ENCODE measurements around the gene HAO2. TPM values are rescaled to one million over a fixed set of nuclear protein-coding genes. Genes with fewer than 3 reads are reported as not detected.
"Not testable (repeated sequence)": the region's sequence is repeated elsewhere in the genome, so short reads cannot be mapped to it uniquely, and the experiment has no call there.

Gene HAO2
- total RNA-seq, 2 donors from 2014 or later, result not detected

DNA sequence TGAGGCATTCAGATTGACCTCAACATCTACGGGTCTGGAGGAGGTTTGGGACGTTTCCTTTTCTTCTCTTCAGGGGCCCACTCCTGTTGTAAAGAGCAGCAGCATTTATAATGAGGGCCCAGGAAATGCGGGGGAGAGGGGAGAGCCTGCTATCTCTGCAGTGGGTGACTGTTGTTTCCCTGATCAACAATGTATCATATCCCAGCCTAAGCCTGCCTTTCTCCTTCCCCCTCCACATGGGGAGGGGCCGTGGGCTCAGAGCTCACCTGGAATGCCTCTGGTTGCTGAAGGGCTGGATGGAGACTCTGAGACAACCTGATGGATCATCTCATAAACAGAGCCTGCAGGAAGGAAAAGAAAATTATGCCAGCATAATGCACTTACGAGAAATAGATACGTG lies 36.0 kb upstream of the HAO2 start:
- peaks cover 9% of the 10 kb centered on the region for H3K9me3 Mint-ChIP-seq
- no peak overlapping the region for H3K4me3 Mint-ChIP-seq
- no peaks in the 10 kb centered on the region for H3K36me3 Mint-ChIP-seq (ENCODE audit: low read depth)
- no peak overlapping the region for H3K9ac ChIP-seq (ENCODE audit: extremely low read depth, low read length, poor library complexity, severe bottlenecking)
- WGBS, 2 experiments (ENCODE audit: insufficient coverage in 1 of 2, insufficient read length in 1 of 2), result 67 to 74% methylated on average over 3 to 6 of the region's 6 CpGs
- peak; percentile 54 for DNase-seq
- no peaks in the 10 kb centered on the region for H3K36me3 ChIP-seq (ENCODE audit: control insufficient read depth, insufficient read depth, low read length)
- TF ChIP-seq, protein P1, sequence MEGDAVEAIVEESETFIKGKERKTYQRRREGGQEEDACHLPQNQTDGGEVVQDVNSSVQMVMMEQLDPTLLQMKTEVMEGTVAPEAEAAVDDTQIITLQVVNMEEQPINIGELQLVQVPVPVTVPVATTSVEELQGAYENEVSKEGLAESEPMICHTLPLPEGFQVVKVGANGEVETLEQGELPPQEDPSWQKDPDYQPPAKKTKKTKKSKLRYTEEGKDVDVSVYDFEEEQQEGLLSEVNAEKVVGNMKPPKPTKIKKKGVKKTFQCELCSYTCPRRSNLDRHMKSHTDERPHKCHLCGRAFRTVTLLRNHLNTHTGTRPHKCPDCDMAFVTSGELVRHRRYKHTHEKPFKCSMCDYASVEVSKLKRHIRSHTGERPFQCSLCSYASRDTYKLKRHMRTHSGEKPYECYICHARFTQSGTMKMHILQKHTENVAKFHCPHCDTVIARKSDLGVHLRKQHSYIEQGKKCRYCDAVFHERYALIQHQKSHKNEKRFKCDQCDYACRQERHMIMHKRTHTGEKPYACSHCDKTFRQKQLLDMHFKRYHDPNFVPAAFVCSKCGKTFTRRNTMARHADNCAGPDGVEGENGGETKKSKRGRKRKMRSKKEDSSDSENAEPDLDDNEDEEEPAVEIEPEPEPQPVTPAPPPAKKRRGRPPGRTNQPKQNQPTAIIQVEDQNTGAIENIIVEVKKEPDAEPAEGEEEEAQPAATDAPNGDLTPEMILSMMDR (conservative IDR thresholded peaks at IDR 0.05), result no peak
- no peak overlapping the region for H3K27ac ChIP-seq (ENCODE audit: low read depth, low read length)
- no peak overlapping the region for H3K4me3 ChIP-seq (ENCODE audit: low read length)
- H3K4me1 ChIP-seq (ENCODE audit: control insufficient read depth, insufficient read depth, low read length), result peaks cover 13% of the 10 kb centered on the region
- H3K27me3 Mint-ChIP-seq (ENCODE audit: insufficient read depth), result no peaks in the 10 kb centered on the region
- no peaks in the 10 kb centered on the region for H3K27me3 ChIP-seq (ENCODE audit: control insufficient read depth, insufficient read depth, low read length, poor library complexity, severe bottlenecking)
- H3K4me1 Mint-ChIP-seq, result peaks cover 32% of the 10 kb centered on the region
- H3K9me3 ChIP-seq (ENCODE audit: control insufficient read depth, low read length), result no peaks in the 10 kb centered on the region
- H3K27ac Mint-ChIP-seq, result peak overlapping the region; percentile 55

DNA sequence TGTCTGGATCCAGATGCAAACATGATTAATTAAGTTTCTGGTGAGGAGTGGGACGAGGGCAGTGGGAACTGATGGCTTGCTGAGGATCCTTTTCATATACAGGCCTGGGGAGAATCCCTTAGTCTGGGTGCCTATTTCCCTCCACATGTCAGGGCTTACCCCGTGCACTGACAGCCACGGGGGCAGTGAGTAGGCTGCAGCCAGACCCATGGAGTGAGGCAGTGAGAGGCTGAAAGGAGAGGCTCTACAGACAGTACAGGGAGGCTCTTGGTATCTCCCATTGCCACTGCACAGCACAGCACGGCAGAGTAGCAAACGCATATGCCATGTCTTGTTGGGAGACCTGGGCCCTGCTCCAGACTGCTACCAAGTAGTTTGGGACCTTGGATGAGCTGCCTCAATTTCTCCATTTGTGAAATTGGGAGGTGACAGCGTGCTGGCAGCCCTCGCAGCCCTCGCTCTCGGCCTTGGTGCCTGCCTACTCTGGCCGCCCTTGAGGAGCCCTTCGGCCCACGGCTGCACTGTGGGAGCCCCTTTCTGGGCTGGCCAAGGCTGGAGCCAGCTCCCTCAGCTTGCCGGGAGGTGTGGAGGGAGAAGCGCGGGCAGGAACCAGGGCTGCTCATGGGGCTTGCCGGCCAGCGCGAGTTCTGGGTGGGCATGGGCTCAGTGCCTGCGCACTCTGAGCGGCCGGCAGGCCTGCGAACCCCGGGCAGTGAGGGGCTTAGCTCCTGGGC lies 35.3 kb upstream of the HAO2 start:
- Histone ChIP-seq H3K27ac (ENCODE audit: low read depth, low read length) (no peak overlapping the region), H3K9ac (ENCODE audit: extremely low read depth, low read length, poor library complexity, severe bottlenecking) (no peak overlapping the region), H3K4me3 (ENCODE audit: low read length) (no peak overlapping the region), H3K4me1 (ENCODE audit: control insufficient read depth, insufficient read depth, low read length) (peaks cover 13% of the 10 kb centered on the region), H3K27me3 (ENCODE audit: control insufficient read depth, insufficient read depth, low read length, poor library complexity, severe bottlenecking) (no peaks in the 10 kb centered on the region), H3K9me3 (ENCODE audit: control insufficient read depth, low read length) (no peaks in the 10 kb centered on the region), H3K36me3 (ENCODE audit: control insufficient read depth, insufficient read depth, low read length) (no peaks in the 10 kb centered on the region)
- no peak for DNase-seq
- 94 to 100% methylated on average over 12 to 23 of the region's 23 CpGs for WGBS, 2 experiments (ENCODE audit: insufficient coverage in 1 of 2, insufficient read length in 1 of 2)
- peaks cover 9% of the 10 kb centered on the region for H3K9me3 Mint-ChIP-seq
- H3K27me3 Mint-ChIP-seq (ENCODE audit: insufficient read depth), result no peaks in the 10 kb centered on the region
- TF ChIP-seq, protein P1 (conservative IDR thresholded peaks at IDR 0.05), result no peak
- no peaks in the 10 kb centered on the region for H3K36me3 Mint-ChIP-seq (ENCODE audit: low read depth)
- no peak overlapping the region for H3K4me3 Mint-ChIP-seq
- no peak overlapping the region for H3K27ac Mint-ChIP-seq
- peaks cover 31% of the 10 kb centered on the region for H3K4me1 Mint-ChIP-seq

GRCh38 chr1:119333897-119334250 lies 34.7 kb upstream of the HAO2 start:
- H3K27ac Mint-ChIP-seq; H3K36me3 Mint-ChIP-seq (ENCODE audit: low read depth); H3K36me3 ChIP-seq (ENCODE audit: control insufficient read depth, insufficient read depth, low read length); H3K4me3 ChIP-seq (ENCODE audit: low read length); H3K9me3 Mint-ChIP-seq; H3K4me3 Mint-ChIP-seq; H3K9ac ChIP-seq (ENCODE audit: extremely low read depth, low read length, poor library complexity, severe bottlenecking); DNase-seq; H3K9me3 ChIP-seq (ENCODE audit: control insufficient read depth, low read length); H3K27me3 ChIP-seq (ENCODE audit: control insufficient read depth, insufficient read depth, low read length, poor library complexity, severe bottlenecking); H3K27ac ChIP-seq (ENCODE audit: low read depth, low read length); H3K27me3 Mint-ChIP-seq (ENCODE audit: insufficient read depth): not testable (repeated sequence)
- WGBS, 2 experiments (ENCODE audit: insufficient coverage in 1 of 2, insufficient read length in 1 of 2), result 95 to 98% methylated on average over 7 to 16 of the region's 16 CpGs
- H3K4me1 Mint-ChIP-seq, result peaks cover 31% of the 10 kb centered on the region
- H3K4me1 ChIP-seq (ENCODE audit: control insufficient read depth, insufficient read depth, low read length), result peaks cover 13% of the 10 kb centered on the region

- DNase-seq, result no peak
- 63 to 91% methylated on average over 2 to 4 of the region's 4 CpGs for WGBS, 2 experiments (ENCODE audit: insufficient coverage in 1 of 2, insufficient read length in 1 of 2)
- Histone ChIP-seq H3K27me3 (ENCODE audit: control insufficient read depth, insufficient read depth, low read length, poor library complexity, severe bottlenecking) (no peaks in the 10 kb centered on the region), H3K9me3 (ENCODE audit: control insufficient read depth, low read length) (no peaks in the 10 kb centered on the region), H3K36me3 (ENCODE audit: control insufficient read depth, insufficient read depth, low read length) (no peaks in the 10 kb centered on the region), H3K27ac (ENCODE audit: low read depth, low read length) (no peak overlapping the region), H3K9ac (ENCODE audit: extremely low read depth, low read length, poor library complexity, severe bottlenecking) (no peak overlapping the region), H3K4me3 (ENCODE audit: low read length) (no peak overlapping the region), H3K4me1 (ENCODE audit: control insufficient read depth, insufficient read depth, low read length) (peaks cover 13% of the 10 kb centered on the region)
- TF ChIP-seq, protein P1 (conservative IDR thresholded peaks at IDR 0.05), result no peak
- no peaks in the 10 kb centered on the region for H3K27me3 Mint-ChIP-seq (ENCODE audit: insufficient read depth)
- no peak overlapping the region for H3K27ac Mint-ChIP-seq
- no peaks in the 10 kb centered on the region for H3K36me3 Mint-ChIP-seq (ENCODE audit: low read depth)
- peaks cover 44% of the 10 kb centered on the region for H3K4me1 Mint-ChIP-seq
- H3K4me3 Mint-ChIP-seq, result no peak overlapping the region
- peaks cover 9% of the 10 kb centered on the region for H3K9me3 Mint-ChIP-seq
Measured at GRCh38 chr1:119336848-119337247, 31.7 kb upstream of the HAO2 start.

All from endodermal cell (in vitro differentiated cells).